HT-29 (cell line): ENCODE data around the gene FCAMR. TPM values are rescaled to one million over a fixed set of nuclear protein-coding genes. Genes with fewer than 3 reads are reported as not detected.

Source experiments
- DNase-seq: peaks from one replicate; pipeline ENCODE4 v3.0.0-alpha.2; 2015; ENCODE audit warnings: low spot score
- total RNA-seq: library from RNA; depleted of rRNA; stranded (reverse); fragments of >200 nt; shearing (Covaris generic); gene quantifications from 2 replicates; pipeline ENCODE4 v1.2.3, GENCODE V29; 2014; rRNA removed

The FCAMR gene
- total RNA-seq, 1 experiment from 2014 or later, result 0.03 TPM

- no peak for DNase-seq
Measured at GRCh38 chr1:206909883-206910318, 60.4 kb downstream of the FCAMR start.

GRCh38 chr1:206909161-206909882 lies 60.9 kb downstream of the FCAMR start:
- DNase-seq, result peak; percentile 89

- no peak for DNase-seq
Measured at GRCh38 chr1:206908038-206908437, 62.2 kb downstream of the FCAMR start.

Other genes starting within 250 kb of the FCAMR start
- not detected in 2 replicates for gene IL19, start 199.7 kb downstream of the FCAMR start, total RNA-seq
- not detected in 2 replicates for gene IL10, start 198.0 kb downstream of the FCAMR start, total RNA-seq
- not detected in 2 replicates for gene IL20, start 104.8 kb downstream of the FCAMR start, total RNA-seq
- not detected in 2 replicates for gene IL24, start 73.0 kb downstream of the FCAMR start, total RNA-seq
- 0.08 and 3.2 TPM in 2 replicates for gene FCMR, start 48.5 kb downstream of the FCAMR start, total RNA-seq
- 1.4 and 1.5 TPM in 2 replicates for gene PIGR, start 24.0 kb downstream of the FCAMR start, total RNA-seq
- gene C1orf116, start 62.3 kb upstream of the FCAMR start, total RNA-seq, result 45.7 and 47.1 TPM in 2 replicates
- gene YOD1, start 80.7 kb upstream of the FCAMR start, total RNA-seq, result 14.3 and 16.2 TPM in 2 replicates
- 11.6 and 13.9 TPM in 2 replicates for gene PFKFB2, start 82.8 kb upstream of the FCAMR start, total RNA-seq
- gene C4BPB, start 118.4 kb upstream of the FCAMR start, total RNA-seq, result 8.4 and 13.7 TPM in 2 replicates
- gene C4BPA, start 133.8 kb upstream of the FCAMR start, total RNA-seq, result 0.18 and 1.1 TPM in 2 replicates